Ascending aorta (tissue), 2 donors: ENCODE measurements around the gene CFAP65. TPM values are rescaled to one million over a fixed set of nuclear protein-coding genes. Genes with fewer than 3 reads are reported as not detected.

Experiments used
- DNase-seq, 2 donors: peaks; one replicate each; pipeline ENCODE4 v3.0.0-alpha.2; 2019; ENCODE audit warnings: low spot score in 2 of 2
- H3K27ac ChIP-seq, 2 donors: fragments of 200-600 bp; sonication (generic); one replicate each; pipeline ENCODE4 v1.5.1; 2016 to 2017; ENCODE audit warnings: mild to moderate bottlenecking in 1 of 2
- H3K27me3 ChIP-seq: fragments of 200-600 bp; sonication (generic); one replicate; pipeline ENCODE4 v1.5.1; 2017
- H3K36me3 ChIP-seq, 2 donors: fragments of 200-600 bp; sonication (generic); one replicate each; pipeline ENCODE4 v1.5.1; 2016
- H3K4me1 ChIP-seq, 2 donors: fragments of 200-600 bp; sonication (generic); one replicate each; pipeline ENCODE4 v1.5.1; 2016 to 2017; ENCODE audit warnings: mild to moderate bottlenecking in 1 of 2
- H3K4me3 ChIP-seq, 2 donors: fragments of 200-600 bp; sonication (generic); one replicate each; pipeline ENCODE4 v1.5.1; 2016 to 2017; ENCODE audit warnings: mild to moderate bottlenecking in 1 of 2
- H3K9me3 ChIP-seq, 2 donors: fragments of 200-600 bp; sonication (generic); one replicate each; pipeline ENCODE4 v1.5.1; 2016
- intact Hi-C: fragments of 100-400 bp; cut with DNase I; formaldehyde crosslinking; loops from one replicate; pipeline ENCODE4 v1.15.1; 2023
- total RNA-seq: library from RNA; depleted of rRNA; stranded (reverse); fragments of >200 nt; gene quantifications from one replicate; pipeline ENCODE4 v1.1.0, GENCODE V29; 2016
- TF ChIP-seq, protein P1 (sequence below), 3 experiments: fragments of 200-600 bp in 2 of 3; fragments of 450-650 bp in 1 of 3; sonication (generic) in 2 of 3; IDR thresholded peaks; one replicate each; pipeline ENCODE4 v1.5.1; 2016 to 2019; ENCODE audit warnings: antibody characterized with exemption in 3 of 3, mild to moderate bottlenecking in 1 of 3, moderate library complexity in 1 of 3

The CFAP65 gene
- total RNA-seq, 1 donor from 2014 or later, result not detected

- TF ChIP-seq, protein P1, sequence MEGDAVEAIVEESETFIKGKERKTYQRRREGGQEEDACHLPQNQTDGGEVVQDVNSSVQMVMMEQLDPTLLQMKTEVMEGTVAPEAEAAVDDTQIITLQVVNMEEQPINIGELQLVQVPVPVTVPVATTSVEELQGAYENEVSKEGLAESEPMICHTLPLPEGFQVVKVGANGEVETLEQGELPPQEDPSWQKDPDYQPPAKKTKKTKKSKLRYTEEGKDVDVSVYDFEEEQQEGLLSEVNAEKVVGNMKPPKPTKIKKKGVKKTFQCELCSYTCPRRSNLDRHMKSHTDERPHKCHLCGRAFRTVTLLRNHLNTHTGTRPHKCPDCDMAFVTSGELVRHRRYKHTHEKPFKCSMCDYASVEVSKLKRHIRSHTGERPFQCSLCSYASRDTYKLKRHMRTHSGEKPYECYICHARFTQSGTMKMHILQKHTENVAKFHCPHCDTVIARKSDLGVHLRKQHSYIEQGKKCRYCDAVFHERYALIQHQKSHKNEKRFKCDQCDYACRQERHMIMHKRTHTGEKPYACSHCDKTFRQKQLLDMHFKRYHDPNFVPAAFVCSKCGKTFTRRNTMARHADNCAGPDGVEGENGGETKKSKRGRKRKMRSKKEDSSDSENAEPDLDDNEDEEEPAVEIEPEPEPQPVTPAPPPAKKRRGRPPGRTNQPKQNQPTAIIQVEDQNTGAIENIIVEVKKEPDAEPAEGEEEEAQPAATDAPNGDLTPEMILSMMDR (IDR thresholded peaks at IDR 0.05), result no peak
- no peak overlapping the region for H3K27ac ChIP-seq
- intact Hi-C loops, result no loop called here
These were observed 38.1 kb upstream of the CFAP65 start for GRCh38 chr2:219079417-219079816.

DNA sequence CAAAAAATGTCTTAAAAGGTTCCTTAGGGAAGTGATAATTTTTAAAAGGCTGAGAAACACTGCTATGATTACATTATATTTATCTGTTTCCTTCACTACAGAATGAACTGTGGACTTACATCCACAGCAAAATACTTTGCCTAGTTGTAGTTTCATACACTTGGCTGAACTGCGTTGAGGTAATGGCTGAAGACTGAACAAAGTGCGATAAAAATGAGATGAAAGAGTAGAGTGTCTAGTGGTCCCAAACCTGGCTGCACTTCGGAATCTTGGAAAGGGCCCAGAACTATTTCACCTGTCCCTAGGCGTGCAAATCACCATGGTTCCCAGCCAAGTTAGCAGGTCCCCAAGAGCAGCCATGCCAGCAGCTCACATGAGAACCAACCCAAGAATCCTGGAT, 37.6 kb upstream of the CFAP65 start:
- no peak for DNase-seq
- intact Hi-C loops, result no loop called here
- Histone ChIP-seq H3K4me1 (no peaks in the 10 kb centered on the region), H3K27me3 (no peaks in the 10 kb centered on the region), H3K4me3 (no peak overlapping the region), H3K9me3 (no peaks in the 10 kb centered on the region), H3K36me3 (peaks cover 9 to 29% of the 10 kb centered on the region in 2 donors), H3K27ac (no peak overlapping the region)
- TF ChIP-seq, protein P1 (IDR thresholded peaks at IDR 0.05), result no peak

More at GRCh38 chr2:219079417-219079816, 38.1 kb upstream of the CFAP65 start:
- Histone ChIP-seq H3K27me3 (no peaks in the 10 kb centered on the region), H3K4me1 (no peaks in the 10 kb centered on the region), H3K36me3 (peaks cover 9 to 29% of the 10 kb centered on the region in 2 donors), H3K9me3 (no peaks in the 10 kb centered on the region), H3K4me3 (no peak overlapping the region)
- no peak for DNase-seq

- Histone ChIP-seq H3K36me3 (peaks cover 9 to 29% of the 10 kb centered on the region in 2 donors), H3K4me3 (no peak overlapping the region), H3K27me3 (no peaks in the 10 kb centered on the region), H3K4me1 (no peaks in the 10 kb centered on the region), H3K27ac (no peak overlapping the region), H3K9me3 (no peaks in the 10 kb centered on the region)
- TF ChIP-seq, protein P1 (IDR thresholded peaks at IDR 0.05), result no peak
- intact Hi-C loops, result no loop called here
- no peak for DNase-seq
These were observed 36.8 kb upstream of the CFAP65 start for GRCh38 chr2:219078126-219078525.

GRCh38 chr2:219076253-219076652, 34.9 kb upstream of the CFAP65 start:
- no peak for DNase-seq
- H3K9me3 ChIP-seq, result no peaks in the 10 kb centered on the region
- TF ChIP-seq, protein P1 (IDR thresholded peaks at IDR 0.05), result no peak
- H3K27me3 ChIP-seq, result no peaks in the 10 kb centered on the region
- peaks cover 9 to 29% of the 10 kb centered on the region in 2 donors for H3K36me3 ChIP-seq
- no peaks in the 10 kb centered on the region for H3K4me1 ChIP-seq
- intact Hi-C loops, result no loop called here
- H3K4me3 ChIP-seq, result no peak overlapping the region
- H3K27ac ChIP-seq, result no peak overlapping the region

GRCh38 chr2:219073413-219074129, 32.3 kb upstream of the CFAP65 start:
- H3K27ac ChIP-seq, result no peak overlapping the region
- no peak for DNase-seq
- H3K36me3 ChIP-seq, result peaks cover 9 to 29% of the 10 kb centered on the region in 2 donors
- H3K4me3 ChIP-seq, result no peak overlapping the region
- H3K9me3 ChIP-seq, result no peaks in the 10 kb centered on the region
- H3K4me1 ChIP-seq, result no peaks in the 10 kb centered on the region
- TF ChIP-seq, protein P1 (IDR thresholded peaks at IDR 0.05), result peak in 1 of 3 experiments; percentile 46
- H3K27me3 ChIP-seq, result no peaks in the 10 kb centered on the region
- intact Hi-C loops, result no loop called here
